NCI-H748 (cell line): ENCODE measurements around the gene GOLGA8T.
"Not testable (repeated sequence)": the region's sequence is repeated elsewhere in the genome, so short reads cannot be mapped to it uniquely, and the experiment has no call there.

Source experiments
- DNase-seq: peaks from one replicate; lab custom pipeline; 2025; ENCODE audit not compliant: unreplicated experiment; lab: John Stamatoyannopoulos, UW

Gene GOLGA8T, protein sequence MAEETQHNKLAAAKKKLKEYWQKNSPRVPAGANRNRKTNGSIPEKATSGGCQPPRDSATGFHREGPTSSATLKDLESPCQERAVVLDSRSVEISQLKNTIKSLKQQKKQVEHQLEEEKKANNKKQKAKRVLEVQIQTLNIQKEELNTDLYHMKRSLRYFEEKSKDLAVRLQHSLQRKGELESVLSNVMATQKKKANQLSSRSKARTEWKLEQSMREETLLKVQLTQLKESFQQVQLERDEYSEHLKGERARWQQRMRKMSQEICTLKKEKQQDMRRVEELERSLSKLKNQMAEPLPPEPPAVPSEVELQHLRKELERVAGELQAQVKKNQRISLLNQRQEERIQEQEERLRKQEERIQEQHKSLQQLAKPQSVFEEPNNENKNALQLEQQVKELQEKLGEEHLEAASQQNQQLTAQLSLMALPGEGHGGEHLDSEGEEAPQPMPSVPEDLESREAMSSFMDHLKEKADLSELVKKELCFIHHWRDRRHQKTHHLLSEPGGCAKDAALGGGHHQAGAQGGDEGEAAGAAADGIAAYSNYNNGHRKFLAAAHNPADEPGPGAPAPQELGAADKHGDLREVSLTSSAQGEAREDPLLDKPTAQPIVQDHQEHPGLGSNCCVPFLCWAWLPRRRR

DNA sequence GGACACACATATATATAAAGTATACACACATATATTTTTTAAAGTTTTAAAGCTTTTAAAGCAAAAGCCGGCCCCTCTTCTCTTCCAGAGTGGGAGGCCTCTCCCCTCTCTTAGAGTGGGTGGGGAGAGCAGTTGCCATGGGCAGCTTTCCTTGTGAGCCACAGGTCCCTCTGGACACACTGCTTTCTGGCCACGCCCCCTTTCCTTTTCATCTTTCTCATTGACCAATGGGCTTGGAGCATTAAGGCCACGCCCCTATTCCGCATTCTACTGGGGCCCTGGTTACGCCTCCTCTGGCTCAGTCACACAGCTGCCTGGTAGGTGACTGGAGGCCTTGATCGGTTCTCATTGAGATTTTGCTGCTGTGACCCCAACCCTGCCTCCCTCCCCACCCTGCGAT is at the start of gene GOLGA8T:
Gene GOLGA8T, plus strand, starts transcription at position 301 of the 400 bp plus-strand sequence. Its CDS starts 98 bp downstream, at position 399.
- not testable (repeated sequence) for DNase-seq

DNA sequence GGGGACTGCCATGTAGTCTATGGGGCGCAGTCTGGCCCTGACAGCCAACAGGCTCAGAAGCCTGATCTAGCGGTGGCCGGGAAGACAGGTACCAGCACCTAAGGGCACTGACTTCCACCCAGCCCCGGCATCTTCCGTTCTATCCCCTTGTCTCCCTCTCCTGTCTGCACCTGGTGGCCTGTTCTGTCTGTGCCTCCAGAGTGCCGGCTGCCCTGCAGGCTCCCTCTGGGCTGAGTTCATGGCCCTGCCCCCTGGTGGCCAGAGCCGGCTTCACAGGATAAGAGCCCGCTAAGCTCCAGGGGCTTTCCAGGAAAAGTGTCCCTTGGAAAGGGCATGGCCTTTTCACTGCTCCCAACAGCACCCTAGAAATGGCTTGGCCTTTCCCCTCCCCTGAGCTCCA is 37.0 kb upstream of the GOLGA8T start:
- not testable (repeated sequence) for DNase-seq

DNA sequence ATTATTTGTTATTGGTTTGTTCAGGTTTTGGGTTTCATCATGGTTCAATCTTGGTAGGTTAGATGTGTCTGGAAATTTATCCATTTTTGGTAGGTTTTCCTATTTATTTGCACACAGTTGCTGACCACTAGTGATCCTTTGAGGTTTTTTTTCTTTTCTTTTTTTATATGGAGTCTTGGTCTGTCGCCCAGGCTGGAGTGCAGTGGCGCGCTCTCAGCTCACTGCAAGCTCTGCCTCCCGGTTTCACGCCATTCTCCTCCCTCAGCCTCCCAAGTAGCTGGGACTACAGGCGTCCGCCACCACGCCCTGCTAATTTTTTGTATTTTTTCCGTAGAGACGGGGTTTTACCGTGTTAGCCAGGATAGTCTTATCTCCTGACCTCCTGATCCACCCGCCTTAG is 32.0 kb upstream of the GOLGA8T start:
- DNase-seq = not testable (repeated sequence)

DNA sequence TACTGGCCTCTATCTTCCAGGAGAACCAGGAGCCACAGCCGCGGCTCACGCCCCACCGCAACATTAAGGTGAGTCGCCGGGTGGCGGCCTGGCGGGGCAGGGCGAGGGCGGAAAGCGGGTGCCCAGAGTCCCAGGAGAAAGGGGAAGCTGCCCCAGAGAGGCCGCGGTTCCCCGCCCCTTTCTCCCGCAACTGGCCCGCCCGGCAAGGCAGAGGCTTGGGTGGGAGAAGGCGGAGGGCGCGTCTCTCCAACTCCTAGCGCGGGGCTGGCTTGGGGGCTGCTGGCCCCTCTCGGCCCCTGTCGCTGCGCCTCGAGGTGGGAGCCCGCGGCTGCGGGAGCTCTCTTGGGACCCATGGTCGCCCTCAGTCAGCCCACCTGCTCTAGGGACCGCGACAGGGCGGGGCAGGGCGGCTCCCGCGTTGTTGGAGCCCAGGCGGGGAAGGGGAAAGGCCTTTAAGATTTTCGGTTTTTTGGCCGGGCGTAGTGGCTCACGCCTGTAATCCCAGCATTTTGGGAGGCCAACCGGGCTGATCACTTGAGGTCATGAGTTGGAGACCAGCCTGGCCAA is 30.8 kb upstream of the GOLGA8T start:
- DNase-seq = not testable (repeated sequence)

DNA sequence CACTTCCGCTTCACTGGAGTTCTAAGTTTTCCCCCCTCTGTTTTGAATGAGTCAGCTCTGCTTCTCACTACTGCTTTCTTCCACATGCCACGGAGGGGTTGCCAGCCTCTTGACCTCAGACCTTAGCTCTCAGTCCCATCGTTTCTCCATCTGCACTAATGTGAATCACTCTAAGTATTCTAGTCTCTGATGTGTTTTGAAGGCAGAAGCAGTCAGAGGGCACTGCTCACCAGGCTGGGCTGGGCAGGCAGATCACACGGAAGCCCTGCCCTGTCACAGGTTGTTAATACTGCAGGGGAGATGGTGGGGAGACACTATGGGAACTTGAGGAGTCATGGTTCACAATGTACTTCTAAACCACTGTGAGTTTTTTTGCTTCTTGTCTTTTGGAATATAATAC is 24.3 kb upstream of the GOLGA8T start:
- not testable (repeated sequence) for DNase-seq

DNA sequence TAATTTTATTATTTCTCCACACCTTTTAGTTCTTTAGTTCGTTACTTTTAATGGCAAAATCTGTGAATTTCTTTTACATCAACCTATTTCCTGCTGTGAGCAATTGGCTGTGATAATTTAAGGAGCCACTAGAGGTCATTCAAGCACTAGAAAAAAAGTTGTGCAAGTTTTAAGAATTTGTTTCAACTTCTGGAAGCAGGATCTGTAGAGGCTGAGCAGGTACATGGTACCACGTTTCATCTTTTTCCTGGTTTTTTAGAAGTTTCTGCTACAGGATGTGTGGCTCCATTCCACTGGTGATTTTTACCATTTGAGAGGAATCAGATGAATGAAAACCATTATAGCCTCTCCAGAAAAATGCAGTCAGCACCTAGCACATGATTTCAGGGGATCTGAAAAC is 4.8 kb upstream of the GOLGA8T start:
- DNase-seq = not testable (repeated sequence)

DNA sequence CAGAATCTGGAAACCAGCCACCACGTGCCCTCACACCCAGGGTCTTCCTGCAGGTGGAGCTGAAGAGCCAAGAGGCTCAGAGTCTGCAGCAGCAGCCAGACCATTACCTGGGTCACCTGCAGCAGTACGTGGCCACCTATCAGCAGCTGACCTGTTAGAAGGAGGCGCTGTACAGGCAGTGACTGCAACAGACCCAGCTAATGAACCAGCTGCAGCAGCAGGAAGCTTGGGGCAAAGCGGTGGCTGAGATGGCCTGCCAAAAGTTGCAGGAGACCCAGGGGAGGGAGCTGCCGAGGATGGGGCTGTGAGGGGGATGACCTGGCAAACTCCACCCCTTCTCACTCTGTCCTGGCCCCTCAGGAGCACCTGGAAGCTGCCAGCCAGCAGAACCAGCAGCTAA is 8.4 kb downstream of the GOLGA8T start:
- not testable (repeated sequence) for DNase-seq

DNA sequence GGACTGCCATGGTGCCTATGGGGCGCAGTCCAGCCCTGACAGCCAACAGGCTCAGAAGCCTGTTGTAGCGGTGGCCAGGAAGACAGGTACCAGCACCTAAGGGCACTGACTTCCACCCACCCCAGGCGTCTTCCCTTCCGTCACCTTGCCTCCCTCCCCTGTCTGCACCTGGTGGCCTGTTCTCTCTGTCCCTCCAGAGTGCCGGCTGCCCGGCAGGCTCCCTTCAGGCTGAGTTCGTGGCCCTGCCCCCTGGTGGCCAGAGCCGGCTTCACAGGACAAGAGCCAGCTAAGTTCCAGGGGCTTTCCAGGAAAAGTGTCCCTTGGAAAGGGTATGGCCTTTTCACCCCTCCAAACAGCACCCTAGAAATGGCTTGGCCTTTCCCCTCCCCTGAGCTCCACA is 15.0 kb downstream of the GOLGA8T start:
- not testable (repeated sequence) for DNase-seq

DNA sequence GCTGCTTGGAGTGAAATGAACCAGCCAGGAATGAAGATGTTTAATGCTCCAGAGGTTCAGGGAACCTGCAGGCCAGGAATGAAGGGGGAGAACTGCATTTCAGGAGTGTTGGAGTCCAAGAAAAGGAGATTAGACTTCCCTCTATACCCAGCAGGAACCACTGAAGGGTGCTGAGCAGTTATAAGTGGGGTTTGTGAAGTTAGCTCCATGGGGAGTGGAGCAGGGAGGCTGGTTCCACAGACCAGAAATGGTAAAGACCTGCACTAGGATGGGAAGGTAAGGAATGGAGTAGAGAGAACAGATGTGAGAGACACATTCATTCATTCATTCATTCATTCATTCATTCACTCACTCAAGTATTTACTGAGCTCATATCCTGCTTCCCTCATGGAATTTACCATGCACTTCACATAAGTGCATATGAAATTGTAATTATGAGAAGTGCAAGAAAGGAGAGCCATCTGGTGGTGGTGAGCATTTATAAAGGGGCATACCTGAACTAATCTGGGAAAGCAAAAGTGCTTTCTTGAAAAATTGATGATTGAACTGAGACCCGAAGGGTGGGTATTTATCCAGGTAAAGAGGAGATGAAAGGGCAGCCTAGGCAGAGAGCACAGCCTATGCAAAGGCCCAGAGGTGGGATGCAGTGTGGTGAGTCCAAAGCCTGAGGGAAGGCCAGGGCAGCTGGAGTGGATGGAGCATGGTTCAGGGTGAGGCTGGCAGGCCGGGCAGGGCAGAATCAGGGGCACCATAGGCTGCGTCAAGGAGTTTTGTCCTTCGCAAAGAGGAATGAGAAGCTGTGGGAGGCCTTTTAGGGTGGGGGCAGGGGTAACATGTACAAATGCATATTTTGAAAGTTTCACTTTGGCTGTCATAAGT is 27.9 kb downstream of the GOLGA8T start:
- DNase-seq = not testable (repeated sequence)

DNA sequence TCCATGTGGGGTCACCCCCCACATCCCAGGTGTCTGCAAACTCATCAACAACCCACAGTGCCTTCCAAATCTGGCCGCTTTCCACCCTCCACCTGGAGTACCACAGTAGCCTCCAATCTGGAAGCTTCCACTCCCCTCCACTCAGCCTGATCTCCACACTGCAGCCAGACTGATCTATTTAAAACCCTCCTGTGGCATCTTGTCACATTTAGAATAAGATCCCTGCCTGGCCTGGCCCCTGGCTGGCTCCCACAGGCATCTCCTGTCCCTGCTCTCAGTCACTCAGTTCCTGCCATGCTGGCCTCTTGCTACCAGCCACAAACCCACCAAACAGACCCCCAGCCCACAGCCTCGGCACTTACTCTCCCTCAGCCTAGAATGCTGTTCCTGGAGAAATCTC is 28.9 kb downstream of the GOLGA8T start:
- not testable (repeated sequence) for DNase-seq

DNA sequence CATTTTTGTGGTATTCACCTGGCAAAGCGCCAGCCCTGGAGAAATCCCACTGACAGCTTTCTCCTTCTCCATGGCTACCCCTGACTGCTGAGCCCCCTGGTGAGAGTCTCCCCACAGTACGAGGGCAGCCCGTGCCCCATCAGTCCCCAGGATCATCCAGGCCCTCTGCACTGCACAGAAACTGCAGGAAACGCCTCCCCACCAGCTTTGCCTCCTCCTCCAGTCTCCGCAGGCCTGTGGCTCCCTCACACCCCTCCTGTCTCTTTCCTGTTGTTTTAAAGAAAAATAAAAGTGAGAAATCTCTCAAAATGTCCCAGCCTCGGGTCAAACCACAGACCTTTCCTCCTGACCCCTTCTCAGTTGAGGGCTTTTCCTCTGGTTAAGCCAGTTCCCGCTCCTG is 29.4 kb downstream of the GOLGA8T start:
- DNase-seq = not testable (repeated sequence)

DNA sequence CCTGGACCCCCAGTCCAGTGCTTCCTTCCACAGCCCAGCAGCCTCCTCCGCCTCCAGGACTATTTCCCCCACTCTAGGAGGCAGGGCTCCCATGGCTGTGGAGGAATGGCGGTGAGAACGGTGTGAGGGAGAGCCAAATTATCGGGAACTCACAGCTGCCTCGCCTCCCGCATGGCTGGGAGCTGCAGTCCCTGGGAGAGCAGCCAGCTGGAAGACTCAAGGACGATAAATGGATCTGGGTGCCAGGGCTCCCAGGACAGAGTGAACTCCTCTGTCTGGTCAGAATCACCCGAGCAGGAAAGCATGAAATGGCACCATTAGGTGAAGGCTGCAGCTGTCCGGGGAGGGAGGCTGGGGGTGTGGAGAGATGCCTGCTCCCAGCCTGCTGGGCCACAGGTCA is 32.6 kb downstream of the GOLGA8T start:
- not testable (repeated sequence) for DNase-seq

DNA sequence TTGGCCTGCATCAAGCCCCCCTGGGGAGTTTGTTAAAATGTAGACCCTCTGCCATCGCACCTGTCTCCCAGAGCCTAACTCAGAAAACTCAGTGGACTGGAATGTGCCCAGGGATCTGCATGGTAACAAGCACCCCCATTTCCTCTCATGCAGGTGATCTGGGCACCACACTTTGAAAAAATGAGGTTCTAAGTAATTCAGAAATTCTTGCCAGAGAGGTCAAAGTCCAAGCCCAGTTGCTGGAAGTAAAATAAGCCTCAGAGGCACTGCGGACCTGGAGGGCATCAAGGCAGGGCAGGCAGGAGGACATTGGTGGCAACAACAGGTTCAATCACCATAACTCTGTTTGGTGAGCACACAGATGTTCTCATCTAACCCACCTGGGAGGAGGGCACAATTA is 33.0 kb downstream of the GOLGA8T start:
- DNase-seq = not testable (repeated sequence)

DNA sequence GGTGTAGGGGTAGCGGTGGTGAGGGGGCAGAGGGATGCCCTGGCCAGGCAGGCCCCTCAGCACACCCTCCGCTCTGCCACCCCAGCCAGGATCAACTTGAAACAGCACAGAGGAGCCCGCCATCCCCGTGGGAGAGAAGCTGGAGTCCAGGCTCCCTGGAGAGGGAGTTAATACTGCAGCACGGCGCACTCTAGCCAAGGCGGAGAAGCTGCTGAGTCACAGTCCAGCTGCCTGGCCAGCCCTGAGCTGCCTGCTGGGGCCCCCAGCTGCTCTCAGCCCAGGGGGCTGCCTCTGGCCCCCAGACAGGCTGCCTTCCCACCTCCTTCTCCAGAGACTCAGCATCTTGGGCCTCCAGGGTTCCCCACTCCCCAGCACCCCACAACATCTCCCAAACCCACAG is 36.6 kb downstream of the GOLGA8T start:
- not testable (repeated sequence) for DNase-seq

DNA sequence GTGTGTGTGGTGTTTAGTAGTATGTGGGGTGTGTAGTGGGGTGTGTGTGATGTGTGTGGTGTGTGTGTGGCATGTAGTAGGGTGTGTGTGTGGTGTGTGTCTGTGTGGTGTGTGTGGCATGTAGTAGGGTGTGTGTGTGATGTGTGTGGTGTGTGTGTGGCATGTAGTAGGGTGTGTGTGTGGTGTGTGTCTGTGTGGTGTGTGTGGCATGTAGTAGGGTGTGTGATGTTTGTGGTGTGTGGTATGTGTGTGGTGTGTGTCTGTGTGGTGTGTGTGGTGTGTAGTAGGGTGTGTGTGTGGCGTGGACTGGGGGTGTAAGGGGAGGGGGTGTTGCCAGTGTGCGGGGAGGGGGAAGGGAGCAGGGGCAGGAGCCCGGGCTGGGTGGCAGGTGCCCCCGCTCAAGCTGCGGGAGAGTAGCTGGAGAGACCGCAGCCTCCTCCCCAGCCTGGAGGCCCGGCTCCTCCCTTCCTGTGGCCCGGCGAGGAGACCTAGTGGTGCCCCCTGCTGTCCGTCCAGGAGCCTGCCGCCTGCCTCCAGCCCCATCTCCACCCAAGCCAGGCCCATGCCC is 38.3 kb downstream of the GOLGA8T start:
- not testable (repeated sequence) for DNase-seq

DNA sequence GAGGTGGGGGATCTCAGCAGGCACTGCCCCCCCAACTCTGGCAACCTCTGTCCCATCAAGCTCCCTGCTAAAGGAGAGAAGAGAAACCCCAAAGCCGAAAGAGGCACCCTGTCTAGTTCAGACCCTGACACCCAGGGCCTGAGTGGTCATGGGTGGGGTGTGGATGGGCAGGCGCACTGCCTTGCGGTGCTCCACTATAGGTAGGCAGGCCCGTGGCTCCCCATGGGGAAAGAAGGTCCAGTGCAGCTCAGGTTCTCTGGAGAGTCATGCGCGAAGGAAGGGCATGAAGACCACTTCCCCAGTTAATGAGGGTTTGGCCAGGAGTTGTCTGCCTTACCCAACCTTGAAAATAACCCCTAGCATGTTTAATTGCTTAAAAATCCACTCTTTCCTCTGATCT is 40.4 kb downstream of the GOLGA8T start:
- DNase-seq = not testable (repeated sequence)

DNA sequence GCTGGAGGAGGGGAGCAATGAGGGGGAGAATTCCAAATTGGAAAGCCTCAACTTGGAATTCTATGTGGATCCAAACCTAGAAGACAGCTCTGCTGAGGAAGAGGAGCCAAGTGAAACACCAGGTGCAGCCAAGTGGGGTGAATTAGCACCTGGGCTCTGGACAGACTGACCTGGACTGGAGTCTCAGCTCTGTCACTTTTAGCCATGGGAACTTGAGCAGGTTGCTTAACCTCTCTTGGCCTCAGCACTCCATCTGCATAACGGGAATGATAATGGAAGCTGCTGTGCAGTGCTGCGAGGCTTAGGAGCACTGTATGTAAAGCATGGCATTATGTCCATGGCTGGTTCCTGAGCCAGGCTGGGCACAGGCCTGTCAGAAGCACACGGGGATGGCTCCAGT is 41.8 kb downstream of the GOLGA8T start:
- DNase-seq = not testable (repeated sequence)

DNA sequence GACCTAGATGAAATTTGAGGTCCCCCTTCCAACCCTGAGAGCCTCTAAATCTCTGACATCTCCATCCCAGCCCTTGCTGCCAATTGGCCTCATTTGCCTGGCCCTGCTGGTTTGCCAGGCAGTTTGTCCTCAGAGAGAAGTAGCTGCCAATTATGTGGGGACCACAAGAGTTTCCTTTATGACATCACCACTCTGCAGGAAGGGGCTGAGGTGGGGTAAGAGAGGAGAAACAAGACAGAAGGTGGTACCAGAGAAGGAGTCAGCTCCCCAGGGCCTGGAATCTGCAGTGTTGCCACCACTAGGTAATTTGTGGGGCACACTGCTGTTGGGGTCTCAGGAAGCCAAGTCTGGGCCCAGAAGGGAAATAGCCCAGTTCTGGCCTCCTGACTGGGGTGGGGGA is 45.0 kb downstream of the GOLGA8T start:
- not testable (repeated sequence) for DNase-seq

DNA sequence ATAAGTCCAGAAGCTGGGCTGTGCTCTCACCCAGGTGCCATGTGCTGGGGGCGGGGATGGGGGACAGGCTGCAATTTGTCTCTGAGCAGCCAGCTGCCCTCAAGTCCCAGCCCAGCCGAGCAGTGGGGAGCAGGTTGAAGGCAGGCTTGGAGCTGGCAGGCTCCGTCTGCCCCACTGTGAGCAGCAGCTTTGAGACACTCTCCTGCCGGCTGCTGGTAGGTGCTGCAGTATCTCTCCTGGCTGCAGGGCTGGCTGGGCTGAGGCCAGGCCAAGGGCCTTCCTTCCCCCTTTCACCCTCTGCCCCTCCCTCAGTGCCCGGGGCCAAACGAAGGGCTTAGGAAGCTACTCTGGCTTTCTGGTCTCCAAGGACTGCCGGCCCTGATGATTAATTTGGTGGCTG is 50.6 kb downstream of the GOLGA8T start:
- DNase-seq = not testable (repeated sequence)

DNA sequence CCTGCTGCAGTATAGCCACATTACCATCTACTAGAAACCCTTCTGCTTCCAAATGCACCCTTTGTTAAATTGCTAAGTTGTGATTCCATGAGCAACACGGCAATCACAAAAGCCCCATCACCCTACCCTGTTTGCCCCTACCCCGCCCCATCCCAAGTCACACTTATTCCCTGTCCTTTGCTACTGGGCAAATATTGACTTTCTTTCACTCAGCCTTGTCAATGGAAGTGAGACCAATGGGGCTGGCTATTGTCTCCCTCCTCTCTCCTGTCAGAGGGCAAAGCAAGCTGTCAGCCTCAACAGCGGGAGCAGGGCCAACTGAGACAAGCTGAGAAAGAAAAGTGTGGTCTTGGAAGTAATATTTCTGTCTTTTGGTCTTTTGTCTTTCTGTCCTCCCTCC is 52.6 kb downstream of the GOLGA8T start:
- DNase-seq = not testable (repeated sequence)

DNA sequence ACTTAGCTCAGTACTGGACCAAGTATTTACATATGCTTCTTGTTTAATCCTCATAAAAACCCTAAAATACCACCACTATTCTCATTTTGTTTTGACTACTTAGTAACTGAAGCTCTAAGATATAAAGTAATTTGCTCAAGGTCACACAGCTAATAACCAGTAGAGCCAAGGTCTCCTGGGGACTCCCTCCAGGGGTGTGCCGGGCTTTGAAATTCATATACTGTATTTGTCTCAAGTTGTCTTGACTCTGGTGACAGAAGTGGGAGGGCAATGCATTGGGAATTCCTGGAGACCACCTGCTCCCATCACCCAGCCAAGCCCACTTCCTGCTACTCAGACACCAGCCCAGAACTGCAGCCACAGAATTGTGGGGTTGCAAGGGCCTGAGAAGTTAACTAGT is 54.9 kb downstream of the GOLGA8T start:
- not testable (repeated sequence) for DNase-seq
